SK-N-SH treated with all-trans-retinoic acid at 6 μM for 48 hours (cell line): ENCODE measurements around the gene AMH.

Source experiments
- BACH2 ChIP-seq: fragments of 250-450 bp; sonication (Bioruptor Pico); IDR thresholded peaks from 2 replicates; pipeline ENCODE4 v1.9.0; 2021; ENCODE audit warnings: mild to moderate bottlenecking, borderline replicate concordance
- CREB5 ChIP-seq: fragments of 250-450 bp; sonication (Bioruptor Pico); IDR thresholded peaks from 2 replicates; pipeline ENCODE4 v1.5.1; 2020; ENCODE audit warnings: low read depth, mild to moderate bottlenecking, moderate library complexity
- PATZ1 ChIP-seq: fragments of 250-450 bp; sonication (Bioruptor Pico); IDR thresholded peaks from 2 replicates; pipeline ENCODE4 v1.8.0; 2020; ENCODE audit warnings: mild to moderate bottlenecking, moderate library complexity, borderline replicate concordance
- RARB ChIP-seq: fragments of 250-450 bp; sonication (Bioruptor Pico); IDR thresholded peaks from 2 replicates; pipeline ENCODE4 v1.8.0; 2021; ENCODE audit warnings: mild to moderate bottlenecking, moderate library complexity
- ZNF8 ChIP-seq: fragments of 450-650 bp; formaldehyde crosslinking; IDR thresholded peaks from 2 replicates; pipeline ENCODE4 v1.5.0; 2020; ENCODE audit warnings: mild to moderate bottlenecking, moderate library complexity

- TF ChIP-seq ZNF8 (CRISPR knock-in tag) (no peak), BACH2 (CRISPR knock-in tag) (no peak), PATZ1 (CRISPR knock-in tag) (no peak), CREB5 (CRISPR knock-in tag) (no peak), RARB (CRISPR knock-in tag) (no peak)
Measured at GRCh38 chr19:2251106-2252054, 2.3 kb downstream of the AMH start.
